Peyer's patch (tissue), 4 donors: ENCODE data around the gene PNPO.

Experiments
- POLR2A ChIP-seq, 2 donors: fragments of 450-650 bp; IDR thresholded peaks; one replicate each; pipeline ENCODE4 v1.5.1; 2017; ENCODE audit warnings: antibody characterized with exemption in 2 of 2, mild to moderate bottlenecking in 2 of 2, moderate library complexity in 2 of 2
- TF ChIP-seq, protein P1 (sequence below), 6 experiments: fragments of 450-650 bp in 4 of 6; fragments of 200-600 bp in 2 of 6; sonication (generic) in 1 of 6; IDR thresholded peaks; one replicate each; pipeline ENCODE4 v1.5.1; 2017 to 2019; ENCODE audit warnings: antibody characterized with exemption in 6 of 6, mild to moderate bottlenecking in 3 of 6, moderate library complexity in 1 of 6

DNA sequence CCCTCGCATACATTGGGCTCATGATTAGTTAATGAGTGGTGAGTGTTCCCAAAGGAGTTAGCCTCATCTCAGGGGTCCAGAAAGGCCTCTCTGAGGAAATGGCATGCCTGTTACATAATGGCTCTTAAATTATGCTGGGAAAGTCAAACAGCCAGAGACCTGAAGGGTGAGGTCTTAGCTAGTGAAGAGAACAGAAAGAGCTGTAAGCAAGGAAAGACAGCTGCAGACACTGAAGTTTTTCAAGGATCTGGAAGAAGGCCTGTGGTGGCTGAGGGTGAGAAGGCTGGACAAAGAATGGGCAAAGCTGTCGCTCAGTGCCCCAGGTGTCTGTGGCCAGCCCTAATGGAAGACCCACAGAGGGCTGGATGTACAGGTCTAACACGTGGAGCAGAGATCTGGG, 34.9 kb upstream of the PNPO start:
- TF ChIP-seq, protein P1, sequence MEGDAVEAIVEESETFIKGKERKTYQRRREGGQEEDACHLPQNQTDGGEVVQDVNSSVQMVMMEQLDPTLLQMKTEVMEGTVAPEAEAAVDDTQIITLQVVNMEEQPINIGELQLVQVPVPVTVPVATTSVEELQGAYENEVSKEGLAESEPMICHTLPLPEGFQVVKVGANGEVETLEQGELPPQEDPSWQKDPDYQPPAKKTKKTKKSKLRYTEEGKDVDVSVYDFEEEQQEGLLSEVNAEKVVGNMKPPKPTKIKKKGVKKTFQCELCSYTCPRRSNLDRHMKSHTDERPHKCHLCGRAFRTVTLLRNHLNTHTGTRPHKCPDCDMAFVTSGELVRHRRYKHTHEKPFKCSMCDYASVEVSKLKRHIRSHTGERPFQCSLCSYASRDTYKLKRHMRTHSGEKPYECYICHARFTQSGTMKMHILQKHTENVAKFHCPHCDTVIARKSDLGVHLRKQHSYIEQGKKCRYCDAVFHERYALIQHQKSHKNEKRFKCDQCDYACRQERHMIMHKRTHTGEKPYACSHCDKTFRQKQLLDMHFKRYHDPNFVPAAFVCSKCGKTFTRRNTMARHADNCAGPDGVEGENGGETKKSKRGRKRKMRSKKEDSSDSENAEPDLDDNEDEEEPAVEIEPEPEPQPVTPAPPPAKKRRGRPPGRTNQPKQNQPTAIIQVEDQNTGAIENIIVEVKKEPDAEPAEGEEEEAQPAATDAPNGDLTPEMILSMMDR (IDR thresholded peaks at IDR 0.05) = no peak
- TF ChIP-seq POLR2A (IDR thresholded peaks at IDR 0.05) = no peak
